NCI-H2227 (cell line): ENCODE measurements around the gene U2AF1.
"Not testable (repeated sequence)": the region's sequence is repeated elsewhere in the genome, so short reads cannot be mapped to it uniquely, and the experiment has no call there.

Experiments used
- DNase-seq: peaks from one replicate; lab custom pipeline; 2025; ENCODE audit not compliant: unreplicated experiment; lab: John Stamatoyannopoulos, UW

The U2AF1 gene

GRCh38 chr21:43082587-43083300, 24.6 kb downstream of the U2AF1 start:
- DNase-seq, result not testable (repeated sequence)

GRCh38 chr21:43076643-43077042, 30.7 kb downstream of the U2AF1 start:
- DNase-seq, result not testable (repeated sequence)

GRCh38 chr21:43076023-43076637, 31.2 kb downstream of the U2AF1 start:
- not testable (repeated sequence) for DNase-seq

GRCh38 chr21:43075170-43076022, 32.0 kb downstream of the U2AF1 start, which contains the start of gene CBS:
Gene CBS, minus strand, starts transcription at chr21:43075835. Its CDS starts 3,642 bp downstream, at chr21:43072193.
- not testable (repeated sequence) for DNase-seq

- not testable (repeated sequence) for DNase-seq
Observed at GRCh38 chr21:43074401-43075169, 32.8 kb downstream of the U2AF1 start.

- not testable (repeated sequence) for DNase-seq
Observed at GRCh38 chr21:43072742-43073141, 34.6 kb downstream of the U2AF1 start.

- DNase-seq, result not testable (repeated sequence)
Observed at GRCh38 chr21:43069682-43070081, 37.7 kb downstream of the U2AF1 start.

GRCh38 chr21:43068065-43068464, 39.3 kb downstream of the U2AF1 start:
- DNase-seq, result not testable (repeated sequence)

- DNase-seq, result not testable (repeated sequence)
Observed at GRCh38 chr21:43066690-43067089, 40.7 kb downstream of the U2AF1 start.

- DNase-seq, result not testable (repeated sequence)
Observed at GRCh38 chr21:43065991-43066390, 41.4 kb downstream of the U2AF1 start.

GRCh38 chr21:43064265-43064917, 43.0 kb downstream of the U2AF1 start:
- not testable (repeated sequence) for DNase-seq

- DNase-seq, result not testable (repeated sequence)
Observed at GRCh38 chr21:43062955-43063664, 44.3 kb downstream of the U2AF1 start.

- not testable (repeated sequence) for DNase-seq
Observed at GRCh38 chr21:43053112-43053511, 54.3 kb downstream of the U2AF1 start.

- DNase-seq, result not testable (repeated sequence)
Observed at GRCh38 chr21:43045876-43046821, 61.2 kb downstream of the U2AF1 start.

GRCh38 chr21:43045165-43045875, 62.0 kb downstream of the U2AF1 start:
- not testable (repeated sequence) for DNase-seq

- DNase-seq, result not testable (repeated sequence)
Observed at GRCh38 chr21:43044547-43044946, 62.8 kb downstream of the U2AF1 start.

GRCh38 chr21:43043291-43043690, 64.1 kb downstream of the U2AF1 start:
- DNase-seq, result not testable (repeated sequence)
